T-helper 1 cell treated with Interleukin-12 subunit alpha and Interleukin-12 subunit beta and Interleukin-4 antibody, amounts not matched to agents 30 ng/mL and 1 ng/mL, for 36 hours (primary cell): ENCODE data around the gene ANKRD30B. TPM values are rescaled to one million over a fixed set of nuclear protein-coding genes. Genes with fewer than 3 reads are reported as not detected.
"Not testable (repeated sequence)": the region's sequence is repeated elsewhere in the genome, so short reads cannot be mapped to it uniquely, and the experiment has no call there.

Experiments
- intact Hi-C: fragments of 100-400 bp; cut with micrococcal nuclease; formaldehyde crosslinking; loops from one replicate; pipeline ENCODE4 v1.15.1; 2024
- total RNA-seq: library from RNA; stranded (reverse); gene quantifications from 2 replicates; pipeline ENCODE4 v1.2.3, GENCODE V29; 2022

Gene ANKRD30B
- total RNA-seq, 1 donor from 2014 or later: not detected

GRCh38 chr18:14856256-14856655 is 108.3 kb downstream of the ANKRD30B start:
- intact Hi-C loops: not testable (repeated sequence)

- intact Hi-C loops: not testable (repeated sequence)
Measured at GRCh38 chr18:14858514-14858913, 110.5 kb downstream of the ANKRD30B start.

GRCh38 chr18:14859995-14860394 is 112.0 kb downstream of the ANKRD30B start:
- intact Hi-C loops: not testable (repeated sequence)

GRCh38 chr18:14866426-14866825 is 118.5 kb downstream of the ANKRD30B start:
- intact Hi-C loops: not testable (repeated sequence)

- intact Hi-C loops: not testable (repeated sequence)
Measured at GRCh38 chr18:14867988-14868387, 120.0 kb downstream of the ANKRD30B start.

- intact Hi-C loops: not testable (repeated sequence)
Measured at GRCh38 chr18:14868825-14869224, 120.9 kb downstream of the ANKRD30B start.

- intact Hi-C loops: not testable (repeated sequence)
Measured at GRCh38 chr18:14878826-14879225, 130.9 kb downstream of the ANKRD30B start.

- intact Hi-C loops: no loop called here
Measured at GRCh38 chr18:14900435-14900834, 152.5 kb downstream of the ANKRD30B start.

Other genes starting within 250 kb of the ANKRD30B start
- not detected in 2 replicates for gene POTEC, start 204.6 kb upstream of the ANKRD30B start, total RNA-seq